Keratinocyte (primary cell): ENCODE results near the gene CDH8.

Source experiments
- CTCF ChIP-seq, 3 experiments: IDR thresholded peaks in 1 of 3; conservative IDR thresholded peaks in 1 of 3; optimal IDR thresholded peaks in 1 of 3; 2 replicates in 2 of 3; 3 replicates in 1 of 3; pipeline versions ENCODE3 to v1.5.1; 2011; ENCODE audit warnings: low read length in 3 of 3, mild to moderate bottlenecking in 3 of 3, moderate library complexity in 2 of 3, control low read depth in 1 of 3, inconsistent platforms in 1 of 3; ENCODE audit not compliant: insufficient read depth in 2 of 3; ENCODE audit errors: extremely low read depth in 1 of 3
- EZH2 ChIP-seq: IDR thresholded peaks from one replicate; pipeline ENCODE4 v1.6.1; 2012; ENCODE audit warnings: inconsistent platforms, mild to moderate bottlenecking, low read length, moderate library complexity

- TF ChIP-seq CTCF (optimal IDR thresholded peaks at IDR 0.05 in 1 of 3, IDR thresholded peaks at IDR 0.05 in 1 of 3, conservative IDR thresholded peaks at IDR 0.05 in 1 of 3; ENCODE audit: extremely low read depth in 1 of 3, insufficient read depth in 2 of 3, low read length in 3 of 3) (no peak), EZH2 (no peak)
Observed at GRCh38 chr16:61926766-61927165, 109.5 kb downstream of the CDH8 start.
